Measurements from ENCODE around the gene CHRM4.
A peak's percentile ranks its signal among the peaks of the same experiment; 100 is the strongest.

Gene CHRM4

DNA sequence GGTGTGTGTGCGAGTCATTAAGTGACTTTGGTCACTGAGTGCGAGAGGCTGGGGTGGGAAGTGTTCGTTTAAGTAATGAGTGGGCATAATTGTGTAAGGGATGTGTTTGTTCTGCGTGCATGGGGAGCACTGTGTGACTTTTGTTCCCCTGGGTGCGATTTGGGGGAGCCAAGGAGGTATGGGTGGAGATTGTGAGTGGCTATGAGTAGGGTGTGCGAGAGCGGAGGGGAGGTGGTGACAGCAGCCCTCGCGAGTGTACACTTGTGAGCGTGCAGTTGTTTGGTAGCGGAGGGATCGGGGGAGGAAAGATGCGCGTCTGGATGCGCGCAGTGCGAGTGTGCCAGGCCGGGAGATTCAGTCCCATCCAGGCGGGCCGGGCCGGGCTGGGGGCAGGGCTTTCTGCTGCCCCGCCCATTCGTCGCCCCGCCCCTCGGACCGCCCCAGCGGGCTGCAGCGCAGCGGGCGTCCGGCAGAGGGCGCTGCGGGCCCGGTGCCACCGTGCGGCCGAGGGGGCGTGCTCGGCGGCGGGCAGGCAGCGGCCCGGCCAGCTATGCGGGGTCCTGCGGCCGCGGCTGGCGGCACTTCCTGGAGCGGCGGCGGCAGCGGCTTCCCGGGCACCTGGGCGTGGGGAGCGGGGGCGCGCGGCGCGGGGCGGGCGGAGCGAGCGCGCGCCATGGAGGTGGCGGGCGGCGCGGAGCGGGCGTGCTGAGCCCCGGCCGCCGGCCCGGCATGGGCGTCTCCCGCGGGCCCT is 44.5 kb downstream of the CHRM4 start, which contains the start of gene DGKZ:
TSS of gene DGKZ (plus strand) at position 578 of the 751 bp plus-strand sequence. CDS start 197 bp downstream, outside the sequence.
- peak; percentile 89 for DNase-seq

DNA sequence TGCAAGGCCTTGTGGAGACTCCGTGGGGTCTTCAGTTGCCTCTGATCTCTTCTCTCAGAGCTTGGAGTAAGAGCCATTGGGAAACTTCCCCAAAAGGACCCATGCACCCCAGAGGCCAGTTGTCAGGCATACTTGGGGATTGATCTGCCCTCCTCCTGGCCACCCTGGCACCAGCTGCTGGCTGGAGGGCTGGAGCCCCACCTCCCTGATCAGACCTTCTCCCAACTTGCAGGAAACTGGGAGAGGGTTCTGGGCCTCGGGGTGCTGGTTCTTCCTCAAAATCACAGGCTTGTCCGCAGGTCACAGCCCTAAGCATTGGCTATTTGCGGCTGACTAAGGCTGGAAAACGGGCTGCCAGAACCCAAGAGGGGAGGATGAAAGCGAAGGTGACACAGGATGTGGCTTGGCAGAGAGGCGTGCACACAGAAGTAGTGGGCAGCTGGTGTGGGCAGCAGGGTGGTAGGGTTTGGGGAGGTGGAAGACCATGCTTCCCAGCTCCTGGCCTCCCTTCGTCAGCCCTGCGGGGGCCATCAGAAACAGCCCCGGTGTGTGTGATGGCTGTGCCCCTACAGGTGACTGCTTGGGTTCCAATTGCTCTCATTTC is 45.6 kb downstream of the CHRM4 start:
- DNase-seq = no peak

DNA sequence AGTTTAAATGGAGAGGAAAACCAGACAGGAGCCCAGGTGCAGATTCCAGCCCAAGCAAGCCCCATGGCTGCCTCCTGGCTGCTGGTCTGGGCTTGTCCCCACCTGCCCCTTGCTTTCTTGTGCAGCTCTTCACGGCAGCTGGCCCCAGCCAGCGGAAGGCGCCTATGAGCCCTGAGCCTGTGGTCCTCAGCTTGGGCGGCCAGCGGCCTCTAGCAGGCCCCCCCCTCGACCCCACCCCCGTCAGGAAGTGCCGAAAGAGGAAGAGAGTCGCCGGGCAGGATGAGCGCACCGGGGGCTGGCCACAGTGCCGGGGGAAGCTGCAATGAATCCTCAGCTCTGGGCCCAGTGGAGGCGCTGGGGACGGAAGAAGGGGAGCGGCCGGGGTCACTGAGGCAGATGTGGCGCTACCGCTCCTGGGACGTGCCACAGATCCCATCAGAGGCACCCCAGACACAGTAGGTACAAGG is 46.4 kb downstream of the CHRM4 start:
- no peak for DNase-seq

- no peak for DNase-seq
Observed at GRCh38 chr11:46343520-46343919, 48.1 kb downstream of the CHRM4 start.

- peak; percentile 81 for DNase-seq
Observed at GRCh38 chr11:46342239-46342638, 49.3 kb downstream of the CHRM4 start.

DNA sequence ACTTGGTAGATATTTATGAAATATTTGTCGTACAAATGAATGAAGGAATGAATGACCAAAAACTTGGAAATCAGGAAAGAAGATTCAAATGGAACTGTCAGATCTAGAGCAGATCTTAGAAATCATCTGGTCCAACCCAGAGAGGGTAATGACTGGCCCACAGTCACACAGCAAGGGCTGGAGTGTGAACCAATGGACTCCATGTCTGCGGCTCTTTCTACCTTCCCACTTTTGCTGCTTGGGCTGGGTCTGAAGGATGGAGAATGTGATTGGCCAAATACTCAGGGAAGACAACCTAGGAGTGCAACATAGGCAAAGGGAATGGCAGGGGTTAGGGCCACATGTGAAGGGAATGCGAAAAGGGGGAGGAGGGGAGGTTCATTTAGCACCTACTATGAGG is 50.1 kb downstream of the CHRM4 start:
- no peak for DNase-seq

DNA sequence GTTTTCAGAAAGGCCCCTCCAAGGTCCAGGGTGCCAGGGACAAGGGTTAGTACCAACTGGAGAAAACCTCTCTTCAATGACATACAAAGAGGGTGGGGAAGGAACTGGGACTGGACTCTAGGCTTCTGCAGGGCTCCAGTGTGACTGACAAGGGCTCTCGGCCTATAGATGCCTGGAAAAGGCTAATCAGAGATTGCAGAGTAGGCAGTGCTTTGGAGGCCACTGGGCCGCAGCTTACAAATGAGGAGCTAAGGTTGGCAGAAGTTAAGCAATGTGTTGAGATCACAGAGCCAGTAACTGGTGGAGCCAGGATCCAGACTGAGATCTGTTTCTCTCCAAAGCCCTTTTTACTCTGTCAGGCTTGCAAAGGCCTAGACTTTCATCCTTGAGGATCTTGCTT is 51.8 kb downstream of the CHRM4 start:
- no peak for DNase-seq

GRCh38 chr11:46338988-46339666 is 52.4 kb downstream of the CHRM4 start:
- DNase-seq = no peak

GRCh38 chr11:46338636-46338987 is 53.0 kb downstream of the CHRM4 start:
- no peak for DNase-seq

- no peak for DNase-seq
Observed at GRCh38 chr11:46337626-46338345, 53.8 kb downstream of the CHRM4 start.

GRCh38 chr11:46336563-46337180 is 54.9 kb downstream of the CHRM4 start:
- no peak for DNase-seq

GRCh38 chr11:46335890-46336562 is 55.5 kb downstream of the CHRM4 start:
- peak; percentile 51 for DNase-seq

DNA sequence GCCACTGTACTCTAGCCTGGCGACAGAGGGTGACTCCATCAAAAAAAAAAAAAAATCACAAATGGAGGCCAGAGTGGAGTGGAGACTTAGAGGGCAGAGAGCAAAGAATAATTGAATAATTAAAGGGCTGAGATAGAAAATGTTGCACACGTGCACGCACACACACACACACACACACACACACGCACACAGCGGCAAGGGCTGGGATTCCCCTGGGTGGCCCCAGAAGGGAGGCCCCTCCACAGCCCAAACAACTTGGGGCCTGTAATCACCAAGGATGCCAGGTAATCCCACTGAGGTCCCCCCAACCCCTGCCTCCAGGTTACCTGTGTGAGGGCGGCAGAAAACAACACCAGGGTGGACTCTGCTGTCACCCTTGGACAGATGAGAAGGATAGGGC is 56.3 kb downstream of the CHRM4 start:
- DNase-seq = no peak

- no peak for DNase-seq
Observed at GRCh38 chr11:46334211-46334610, 57.4 kb downstream of the CHRM4 start.
